CD4-positive, alpha-beta T cell treated with Interleukin-10 for 1 hour (primary cell): ENCODE measurements around the gene MYO7A.

Source experiments
- DNase-seq: peaks from one replicate; pipeline ENCODE4 v3.0.0-alpha.2; 2020

Gene MYO7A

DNA sequence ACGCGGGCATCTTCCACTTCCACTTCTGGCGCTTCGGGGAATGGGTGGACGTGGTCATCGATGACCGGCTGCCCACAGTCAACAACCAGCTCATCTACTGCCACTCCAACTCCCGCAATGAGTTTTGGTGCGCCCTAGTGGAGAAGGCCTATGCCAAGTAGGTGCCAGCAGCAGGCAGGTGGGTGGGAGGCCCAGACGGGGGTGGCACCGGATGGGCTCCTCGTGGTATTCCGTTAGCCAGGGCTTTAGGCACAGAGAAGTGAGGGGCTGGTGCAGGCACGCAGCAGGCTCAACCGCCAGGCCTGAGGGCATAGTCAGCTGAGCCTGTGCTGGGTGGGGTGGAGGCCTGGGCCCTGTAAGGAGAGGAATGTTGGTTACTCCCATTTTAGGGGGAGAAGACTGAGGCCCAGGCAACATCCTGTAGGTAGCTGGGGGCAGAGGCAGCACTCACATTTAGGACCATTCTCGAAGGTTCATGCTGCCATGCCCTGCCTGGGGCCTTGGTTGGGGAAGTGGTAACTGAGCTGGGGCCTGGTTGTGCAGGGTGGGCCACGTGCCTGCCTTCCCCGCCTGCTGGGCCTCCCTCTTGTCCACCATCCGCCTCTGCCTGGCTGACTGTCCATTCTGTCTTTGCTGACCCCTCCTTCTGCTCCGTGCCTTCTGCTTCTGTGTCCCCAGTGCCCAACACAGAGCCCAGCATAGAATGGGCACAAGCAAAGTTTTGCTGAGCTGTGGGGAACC, 15.2 kb upstream of the MYO7A start:
- DNase-seq = no peak

DNA sequence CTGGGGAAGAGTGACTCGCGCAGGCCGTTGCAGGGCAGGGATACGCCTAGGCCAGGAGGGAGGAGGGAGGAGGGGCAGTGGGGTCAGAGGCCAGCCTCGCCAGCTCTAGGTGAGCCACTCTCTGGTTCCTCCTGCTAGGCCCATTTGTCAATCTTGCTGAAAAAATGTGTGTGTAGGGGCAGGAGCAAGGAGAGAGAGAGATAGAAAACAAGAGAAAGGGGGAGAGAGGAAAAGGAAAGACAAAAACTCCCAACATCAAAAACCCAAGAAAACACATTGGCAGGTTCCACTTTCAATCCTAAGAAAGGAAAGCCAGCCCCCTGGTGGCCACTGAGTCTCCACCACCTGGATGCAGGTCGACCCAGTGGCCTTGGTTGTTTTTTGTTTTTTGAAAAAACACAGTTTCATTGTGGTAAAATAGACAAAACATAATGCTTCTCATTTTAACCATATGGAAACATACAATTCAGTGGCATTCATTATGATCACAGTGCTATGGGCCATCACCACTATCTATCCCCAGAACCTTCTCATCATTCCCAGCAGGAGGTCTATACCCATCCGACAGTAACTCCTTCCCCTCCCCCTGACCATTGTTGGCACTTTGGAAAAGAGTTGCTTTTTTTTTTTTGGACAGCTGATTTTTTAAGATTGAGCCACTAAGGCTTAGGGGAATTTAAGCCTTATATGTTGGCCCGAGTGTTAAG, 14.5 kb upstream of the MYO7A start:
- DNase-seq = peak; percentile 17

- DNase-seq = no peak
These were observed 14.0 kb upstream of the MYO7A start for GRCh38 chr11:77114089-77114463.

DNA sequence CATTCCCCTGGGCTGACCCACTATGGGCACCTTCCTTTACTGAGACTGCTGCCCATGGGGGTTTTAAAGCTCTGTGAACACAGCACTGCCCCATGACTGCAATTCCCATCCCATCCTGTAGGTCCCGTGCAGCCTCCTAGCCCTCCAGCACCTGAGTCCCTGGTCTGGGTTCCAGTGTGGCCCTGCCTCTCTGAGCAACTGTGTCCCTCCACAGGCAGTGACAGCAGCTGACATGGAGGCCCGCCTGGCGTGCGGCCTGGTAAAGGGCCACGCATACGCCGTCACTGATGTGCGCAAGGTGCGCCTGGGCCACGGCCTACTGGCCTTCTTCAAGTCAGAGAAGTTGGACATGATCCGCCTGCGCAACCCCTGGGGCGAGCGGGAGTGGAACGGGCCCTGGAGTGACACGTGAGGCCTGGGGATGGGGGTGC, 12.8 kb upstream of the MYO7A start:
- DNase-seq = no peak

DNA sequence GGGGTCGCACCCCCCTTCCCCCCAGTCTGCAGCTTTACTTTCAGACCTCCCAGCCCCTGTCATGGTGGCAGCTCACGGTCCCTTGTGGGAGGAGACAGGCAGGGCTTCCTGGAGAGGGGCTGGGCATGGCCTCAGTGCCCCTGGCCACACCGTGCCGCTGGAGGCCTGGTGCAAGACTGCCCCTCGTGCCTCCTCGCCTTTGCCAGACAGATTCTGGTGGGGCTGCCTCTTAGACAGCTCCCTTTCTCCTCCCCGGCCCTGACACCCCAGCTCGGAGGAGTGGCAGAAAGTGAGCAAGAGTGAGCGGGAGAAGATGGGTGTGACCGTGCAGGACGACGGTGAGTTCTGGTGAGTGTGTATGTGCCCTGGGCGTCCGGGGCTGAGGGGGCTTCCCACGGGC, 12.1 kb upstream of the MYO7A start:
- DNase-seq = no peak

GRCh38 chr11:77117492-77117891, 10.6 kb upstream of the MYO7A start:
- no peak for DNase-seq

DNA sequence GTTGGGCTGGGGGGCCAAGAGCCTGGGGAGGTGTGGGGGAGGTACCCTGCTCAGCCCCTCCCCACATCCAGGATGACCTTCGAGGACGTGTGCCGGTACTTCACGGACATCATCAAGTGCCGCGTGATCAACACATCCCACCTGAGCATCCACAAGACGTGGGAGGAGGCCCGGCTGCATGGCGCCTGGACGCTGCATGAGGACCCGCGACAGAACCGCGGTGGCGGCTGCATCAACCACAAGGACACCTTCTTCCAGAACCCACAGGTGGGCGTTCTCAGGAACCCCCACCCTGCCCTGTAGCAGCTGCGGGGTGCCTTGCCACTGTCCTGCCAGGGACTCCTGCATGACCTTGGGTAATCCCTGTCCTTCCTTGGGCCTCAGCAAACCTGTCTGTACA, 10.0 kb upstream of the MYO7A start:
- no peak for DNase-seq

DNA sequence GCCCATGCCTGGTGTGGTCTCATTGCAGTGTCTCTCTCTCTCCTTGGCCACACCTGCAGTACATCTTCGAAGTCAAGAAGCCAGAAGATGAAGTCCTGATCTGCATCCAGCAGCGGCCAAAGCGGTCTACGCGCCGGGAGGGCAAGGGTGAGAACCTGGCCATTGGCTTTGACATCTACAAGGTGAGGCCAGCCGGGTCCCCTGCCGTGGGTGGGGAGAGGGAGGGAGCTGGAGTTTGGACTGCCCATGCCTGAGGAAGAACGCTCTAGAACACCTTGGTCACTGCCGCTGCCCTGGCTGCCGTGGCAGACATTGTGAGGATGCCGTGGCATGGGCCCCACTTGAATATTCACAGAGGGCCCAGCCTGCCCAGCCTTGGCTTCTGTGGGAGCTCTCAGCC, 9.1 kb upstream of the MYO7A start:
- no peak for DNase-seq

DNA sequence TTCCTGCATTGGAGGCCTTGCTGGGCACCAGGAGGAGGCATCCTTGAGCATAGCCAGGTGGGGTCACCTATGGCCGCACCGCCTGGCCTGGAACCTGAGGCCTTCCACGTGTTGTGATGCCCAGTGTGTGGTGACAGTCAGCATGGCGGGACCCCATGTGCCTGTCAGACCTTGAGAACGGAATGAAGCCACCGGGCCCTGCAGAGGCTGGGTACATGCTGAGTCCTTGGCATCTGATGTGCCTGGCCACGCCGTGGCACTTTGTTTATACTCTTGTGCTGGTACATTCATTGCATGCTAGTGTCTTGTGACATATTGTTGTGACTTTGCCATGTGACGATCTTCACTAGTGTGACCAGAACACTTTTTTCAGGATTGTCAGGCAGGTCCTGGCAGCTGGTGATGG, 8.5 kb upstream of the MYO7A start:
- no peak for DNase-seq

DNA sequence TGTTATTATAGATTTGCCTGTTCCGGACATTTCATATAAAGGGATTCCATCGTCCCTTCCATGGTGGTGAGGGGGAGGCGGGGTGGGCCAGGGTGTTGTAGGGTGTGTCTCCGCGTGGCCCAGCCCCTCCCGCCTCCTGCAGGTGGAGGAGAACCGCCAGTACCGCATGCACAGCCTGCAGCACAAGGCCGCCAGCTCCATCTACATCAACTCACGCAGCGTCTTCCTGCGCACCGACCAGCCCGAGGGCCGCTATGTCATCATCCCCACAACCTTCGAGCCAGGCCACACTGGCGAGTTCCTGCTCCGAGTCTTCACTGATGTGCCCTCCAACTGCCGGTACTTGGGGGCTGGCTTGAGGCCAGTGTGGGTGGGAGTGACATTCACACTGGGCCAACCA, 7.5 kb upstream of the MYO7A start:
- DNase-seq = no peak

- DNase-seq = no peak
These were observed 6.9 kb upstream of the MYO7A start for GRCh38 chr11:77121096-77121640.

DNA sequence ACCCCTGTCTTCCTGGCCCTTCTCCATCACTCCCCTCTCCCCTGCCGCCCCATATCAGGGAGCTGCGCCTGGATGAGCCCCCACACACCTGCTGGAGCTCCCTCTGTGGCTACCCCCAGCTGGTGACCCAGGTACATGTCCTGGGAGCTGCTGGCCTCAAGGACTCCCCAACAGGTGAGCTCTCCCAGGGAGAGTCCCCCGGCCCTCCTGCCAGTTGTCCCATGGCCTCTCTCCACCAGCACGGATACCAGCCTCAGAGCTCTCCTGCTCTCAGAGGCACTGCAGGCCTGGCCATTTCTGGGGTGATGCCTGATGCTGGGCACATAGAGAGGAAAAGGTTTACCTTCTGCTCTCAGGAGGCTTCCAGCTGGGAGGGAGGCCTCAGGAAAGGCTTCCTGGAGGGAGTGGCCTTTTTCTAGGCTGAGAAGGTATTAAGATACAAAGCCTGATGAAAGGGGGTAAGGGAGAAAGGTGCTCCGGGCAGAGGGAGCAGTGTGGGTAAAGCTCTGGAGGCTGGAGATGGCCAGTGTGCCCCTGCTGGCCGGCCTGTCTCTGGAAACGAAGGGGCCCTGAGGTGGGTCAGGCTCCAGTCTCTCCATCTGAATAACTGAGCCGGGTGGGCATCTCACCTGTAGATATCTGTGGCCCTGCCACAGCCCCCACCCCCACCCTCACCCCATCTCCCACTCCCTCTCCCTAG, 6.0 kb upstream of the MYO7A start:
- no peak for DNase-seq

- no peak for DNase-seq
These were observed 5.4 kb upstream of the MYO7A start for GRCh38 chr11:77122576-77123212.

DNA sequence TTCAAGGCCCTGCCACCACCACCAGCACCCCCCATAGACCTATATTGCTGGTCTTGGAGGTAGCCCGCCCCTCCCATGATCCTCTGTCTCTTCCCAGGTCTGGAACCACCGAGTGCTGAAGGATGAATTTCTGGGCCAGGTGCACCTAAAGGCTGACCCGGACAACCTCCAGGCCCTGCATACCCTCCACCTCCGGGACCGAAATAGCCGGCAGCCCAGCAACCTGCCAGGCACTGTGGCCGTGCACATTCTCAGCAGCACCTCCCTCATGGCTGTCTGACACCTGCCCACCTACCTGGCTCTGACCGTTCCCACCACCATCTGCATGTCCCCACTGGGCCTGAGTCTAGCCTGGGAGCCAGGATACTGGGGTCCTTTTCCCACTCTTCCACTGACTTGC, 4.5 kb upstream of the MYO7A start:
- no peak for DNase-seq

DNA sequence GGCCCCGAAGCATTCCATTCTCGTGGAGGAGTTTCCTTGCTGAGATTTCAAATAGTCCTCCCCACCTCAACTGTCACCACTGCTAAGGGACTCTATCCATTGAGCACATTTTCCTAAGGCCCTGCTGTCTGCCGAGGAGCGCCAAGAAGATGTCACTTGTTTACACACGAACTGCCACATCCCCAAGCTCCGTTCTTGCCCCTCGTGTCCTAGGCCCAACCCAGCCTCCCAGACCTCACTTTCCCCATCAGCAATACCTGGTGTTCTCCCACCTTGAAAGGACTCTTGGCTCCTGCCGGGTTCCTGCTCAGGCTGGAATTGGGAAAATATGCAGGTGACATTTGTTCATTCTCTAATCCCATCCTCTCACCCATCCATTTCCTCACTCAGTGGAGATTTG, 4.0 kb upstream of the MYO7A start:
- no peak for DNase-seq

DNA sequence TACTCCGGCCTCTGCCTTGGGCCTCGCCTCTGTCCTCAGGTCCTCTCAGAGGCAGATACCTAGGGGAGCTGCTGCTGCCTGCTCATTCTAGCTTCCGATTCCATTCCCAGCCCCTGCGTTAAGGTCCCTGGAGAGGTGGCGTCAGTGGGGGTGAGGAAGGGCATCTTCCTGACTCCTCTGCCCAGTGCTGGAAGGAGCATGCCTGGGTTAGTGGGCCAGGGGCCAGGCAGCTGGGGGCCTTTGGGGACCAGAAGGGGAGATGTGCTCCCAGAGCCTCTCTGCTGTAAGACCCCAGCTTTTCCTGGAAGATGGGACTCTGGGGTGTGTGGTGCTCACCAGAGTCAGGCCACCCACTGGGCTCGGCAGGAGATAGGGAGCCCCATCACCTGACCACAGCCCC, 3.6 kb upstream of the MYO7A start:
- no peak for DNase-seq

- DNase-seq = no peak
These were observed 2.9 kb upstream of the MYO7A start for GRCh38 chr11:77125191-77125590.

DNA sequence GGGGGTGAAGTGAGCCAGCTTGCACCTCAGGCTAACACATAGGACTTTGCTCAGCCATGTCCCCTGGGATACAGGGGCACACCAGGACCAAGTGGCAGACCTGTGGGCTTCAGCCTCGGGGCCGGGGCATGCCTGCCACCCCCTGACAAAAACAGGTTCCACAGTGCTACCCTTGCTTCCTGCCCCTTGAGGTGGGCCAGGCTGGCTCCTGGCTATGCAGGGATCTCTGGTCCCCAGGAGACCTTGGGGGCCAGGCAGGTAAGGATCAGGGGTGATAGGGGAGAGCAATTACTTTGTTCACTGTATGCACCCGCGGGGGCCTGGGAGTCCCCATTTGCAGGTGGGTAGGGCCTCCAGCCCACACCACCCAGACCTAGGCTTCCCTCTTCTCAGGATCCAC, 2.4 kb upstream of the MYO7A start:
- no peak for DNase-seq

DNA sequence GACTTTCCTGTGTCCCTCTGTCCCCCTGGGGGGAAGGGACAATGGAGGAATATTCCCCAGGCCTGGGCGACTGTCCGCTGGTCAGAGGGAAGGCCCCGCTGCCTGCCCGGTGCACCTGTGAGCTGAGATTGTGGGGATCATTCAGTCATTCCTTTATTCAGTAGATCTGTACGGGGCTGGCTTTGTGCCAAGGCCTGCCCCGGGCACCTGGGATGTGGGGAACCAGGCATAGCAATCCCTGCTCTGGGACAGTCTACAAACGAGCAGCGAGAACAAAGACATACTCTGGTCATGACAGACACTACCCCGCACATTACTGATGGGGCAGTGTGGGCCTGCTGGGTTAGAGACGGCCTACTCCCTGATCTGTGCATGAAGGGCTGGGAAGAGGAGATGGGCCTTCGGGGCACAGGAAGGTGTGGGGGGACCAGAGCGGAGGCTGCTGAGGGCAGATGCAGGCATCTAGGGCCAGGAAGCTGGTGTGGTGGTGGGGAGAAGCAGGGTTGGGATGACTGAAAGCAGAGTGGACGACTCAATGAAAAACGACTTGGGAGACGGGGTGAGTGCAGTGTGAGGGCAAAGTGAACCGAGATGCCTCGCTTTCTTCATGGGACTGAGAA, 1.8 kb upstream of the MYO7A start:
- DNase-seq = no peak

GRCh38 chr11:77126861-77127234, 1.2 kb upstream of the MYO7A start:
- no peak for DNase-seq

GRCh38 chr11:77127235-77127911, 673 bp upstream of the MYO7A start:
- DNase-seq = peak; percentile 52
